Left ventricle myocardium inferior (tissue), 1 donor: ENCODE results near the gene LIPF. TPM values are rescaled to one million over a fixed set of nuclear protein-coding genes. Genes with fewer than 3 reads are reported as not detected.
"Not testable (repeated sequence)": the region's sequence is repeated elsewhere in the genome, so short reads cannot be mapped to it uniquely, and the experiment has no call there.

Experiments
- DNase-seq: peaks from one replicate; pipeline ENCODE4 v3.0.0-alpha.2; 2020
- H3K27ac ChIP-seq: fragments of 200-600 bp; replicated peaks from 2 replicates; pipeline ENCODE4 v1.8.0; 2021
- H3K27me3 ChIP-seq: fragments of 200-600 bp; 2 replicates; pipeline ENCODE4 v1.8.0; 2021; ENCODE audit warnings: low read depth
- H3K36me3 ChIP-seq: fragments of 200-600 bp; 2 replicates; pipeline ENCODE4 v1.8.0; 2021
- H3K4me1 ChIP-seq: fragments of 200-600 bp; 2 replicates; pipeline ENCODE4 v1.8.0; 2021
- H3K4me3 ChIP-seq: fragments of 200-600 bp; 2 replicates; pipeline ENCODE4 v1.8.0; 2021; ENCODE audit warnings: mild to moderate bottlenecking, moderate library complexity
- H3K9me3 ChIP-seq: fragments of 200-600 bp; replicated peaks from 2 replicates; pipeline ENCODE4 v1.8.0; 2021
- intact Hi-C: fragments of 100-400 bp; cut with micrococcal nuclease; formaldehyde crosslinking; loops from one replicate; pipeline ENCODE4 v1.11.0; 2022
- total RNA-seq: library from RNA; stranded (reverse); fragmentation: NEBNext Ultra II Directional; extraction: Animal tissue kit (Norgen Biotek cat#: 25700); gene quantifications from one replicate; pipeline ENCODE4 v1.2.1, GENCODE V29; 2021
- TF ChIP-seq, protein P1 (sequence below): fragments of 200-600 bp; IDR thresholded peaks from 2 replicates; pipeline ENCODE4 v1.8.0; 2021; ENCODE audit warnings: antibody characterized with exemption, mild to moderate bottlenecking, borderline replicate concordance
- donor health status: DM: no; HTN: yes; CAD: no; lungs with severe emphysema.

The LIPF gene
- total RNA-seq, 1 donor from 2014 or later: not detected

DNA sequence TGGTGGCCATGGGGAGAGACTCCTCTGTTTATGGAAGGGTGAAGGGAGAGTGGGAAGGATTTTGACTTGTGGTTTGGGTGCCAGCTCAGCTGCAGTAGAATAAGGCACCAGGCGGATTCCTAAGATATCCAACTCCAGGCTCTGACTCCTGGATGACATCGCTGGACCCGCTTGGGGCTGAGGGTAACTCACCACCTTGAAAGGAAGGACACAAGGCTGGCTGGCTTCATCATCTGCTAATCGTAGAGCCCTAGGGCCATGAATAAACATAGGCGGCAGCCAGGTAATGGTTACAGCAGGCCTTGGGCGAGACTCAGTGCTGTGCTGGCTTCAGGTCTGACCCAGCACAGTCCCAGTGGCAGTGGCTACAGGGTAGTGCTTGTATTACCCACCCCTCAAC, 25.1 kb downstream of the LIPF start:
- intact Hi-C loops: no loop called here
- H3K4me1 ChIP-seq: no peaks in the 10 kb centered on the region
- no peak overlapping the region for H3K27ac ChIP-seq
- DNase-seq: no peak
- no peaks in the 10 kb centered on the region for H3K36me3 ChIP-seq
- TF ChIP-seq, protein P1, sequence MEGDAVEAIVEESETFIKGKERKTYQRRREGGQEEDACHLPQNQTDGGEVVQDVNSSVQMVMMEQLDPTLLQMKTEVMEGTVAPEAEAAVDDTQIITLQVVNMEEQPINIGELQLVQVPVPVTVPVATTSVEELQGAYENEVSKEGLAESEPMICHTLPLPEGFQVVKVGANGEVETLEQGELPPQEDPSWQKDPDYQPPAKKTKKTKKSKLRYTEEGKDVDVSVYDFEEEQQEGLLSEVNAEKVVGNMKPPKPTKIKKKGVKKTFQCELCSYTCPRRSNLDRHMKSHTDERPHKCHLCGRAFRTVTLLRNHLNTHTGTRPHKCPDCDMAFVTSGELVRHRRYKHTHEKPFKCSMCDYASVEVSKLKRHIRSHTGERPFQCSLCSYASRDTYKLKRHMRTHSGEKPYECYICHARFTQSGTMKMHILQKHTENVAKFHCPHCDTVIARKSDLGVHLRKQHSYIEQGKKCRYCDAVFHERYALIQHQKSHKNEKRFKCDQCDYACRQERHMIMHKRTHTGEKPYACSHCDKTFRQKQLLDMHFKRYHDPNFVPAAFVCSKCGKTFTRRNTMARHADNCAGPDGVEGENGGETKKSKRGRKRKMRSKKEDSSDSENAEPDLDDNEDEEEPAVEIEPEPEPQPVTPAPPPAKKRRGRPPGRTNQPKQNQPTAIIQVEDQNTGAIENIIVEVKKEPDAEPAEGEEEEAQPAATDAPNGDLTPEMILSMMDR: no peak
- no peak overlapping the region for H3K4me3 ChIP-seq
- no peaks in the 10 kb centered on the region for H3K27me3 ChIP-seq
- peaks cover 7% of the 10 kb centered on the region for H3K9me3 ChIP-seq

DNA sequence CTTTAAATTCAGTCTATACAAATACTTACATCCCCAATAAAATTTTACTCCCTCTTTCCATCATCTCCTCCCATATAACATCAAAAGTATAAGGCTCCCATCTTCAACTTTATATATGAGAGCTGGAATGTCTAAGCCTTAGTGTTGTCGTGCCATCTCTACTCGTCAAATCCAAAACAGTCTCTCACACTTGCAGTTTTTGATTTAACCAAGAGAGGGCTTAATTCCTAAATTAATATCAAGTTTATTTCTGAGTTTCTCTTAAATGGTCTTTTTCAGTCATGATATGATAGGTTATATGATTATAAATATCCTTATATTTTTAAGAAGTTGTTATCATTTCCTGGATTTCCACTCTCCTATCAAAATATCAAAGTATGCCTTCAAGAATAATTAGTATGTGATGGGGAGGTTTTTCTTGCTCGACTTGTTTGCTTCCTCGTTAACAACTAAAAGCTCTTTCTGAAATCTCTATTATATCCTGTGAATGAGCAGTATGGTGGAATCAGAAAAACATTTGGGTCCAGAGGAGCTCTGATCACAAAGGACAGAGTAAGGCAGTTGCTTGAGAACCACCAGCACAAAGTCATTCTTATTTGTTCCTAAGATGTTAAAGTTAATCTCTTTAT, 29.3 kb downstream of the LIPF start:
- Histone ChIP-seq H3K4me1 (no peaks in the 10 kb centered on the region), H3K27ac (no peak overlapping the region), H3K36me3 (no peaks in the 10 kb centered on the region), H3K9me3 (peaks cover 7% of the 10 kb centered on the region), H3K4me3 (no peak overlapping the region), H3K27me3 (peaks cover 13% of the 10 kb centered on the region)
- DNase-seq: no peak
- intact Hi-C loops: no loop called here
- TF ChIP-seq, protein P1: no peak

DNA sequence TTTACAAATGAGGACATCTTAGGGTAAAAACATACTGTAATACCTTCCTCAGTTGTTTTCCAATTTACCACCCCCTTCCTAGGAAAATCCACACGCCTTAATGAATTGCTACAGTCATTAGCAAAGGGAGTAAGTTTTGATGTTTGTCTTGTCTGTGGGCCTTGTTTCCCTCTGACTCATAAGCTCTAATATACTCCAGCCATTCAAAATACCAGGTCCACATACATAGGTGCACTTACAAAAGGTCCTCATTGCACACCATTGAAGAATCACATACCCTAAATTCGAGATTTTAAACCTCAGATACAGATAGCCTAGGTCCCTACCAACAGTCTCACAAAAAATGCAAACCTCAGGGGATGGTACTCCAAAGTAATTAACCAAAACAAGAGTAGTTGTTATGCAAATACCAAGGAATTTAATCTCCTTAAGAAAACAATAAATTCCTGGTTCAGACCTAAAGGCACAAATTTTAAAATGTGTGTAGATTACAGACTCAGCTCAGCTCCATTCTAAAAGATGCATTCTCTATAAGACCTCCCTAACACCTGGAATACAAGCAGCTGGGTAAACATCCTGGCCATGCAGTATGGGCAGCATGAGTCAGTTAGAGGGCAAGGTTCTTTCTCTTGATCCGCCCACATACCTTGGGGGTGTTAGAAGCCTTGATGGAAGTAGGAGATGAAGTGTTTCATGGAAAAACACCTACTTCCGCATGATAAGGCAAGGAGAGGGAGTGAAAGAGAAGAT, 38.8 kb downstream of the LIPF start:
- H3K27me3 ChIP-seq: no peaks in the 10 kb centered on the region
- intact Hi-C loops: no loop called here
- no peak for DNase-seq
- H3K4me3 ChIP-seq: no peak overlapping the region
- TF ChIP-seq, protein P1: no peak
- no peaks in the 10 kb centered on the region for H3K9me3 ChIP-seq
- H3K4me1 ChIP-seq: no peaks in the 10 kb centered on the region
- H3K36me3 ChIP-seq: no peaks in the 10 kb centered on the region
- no peak overlapping the region for H3K27ac ChIP-seq

DNA sequence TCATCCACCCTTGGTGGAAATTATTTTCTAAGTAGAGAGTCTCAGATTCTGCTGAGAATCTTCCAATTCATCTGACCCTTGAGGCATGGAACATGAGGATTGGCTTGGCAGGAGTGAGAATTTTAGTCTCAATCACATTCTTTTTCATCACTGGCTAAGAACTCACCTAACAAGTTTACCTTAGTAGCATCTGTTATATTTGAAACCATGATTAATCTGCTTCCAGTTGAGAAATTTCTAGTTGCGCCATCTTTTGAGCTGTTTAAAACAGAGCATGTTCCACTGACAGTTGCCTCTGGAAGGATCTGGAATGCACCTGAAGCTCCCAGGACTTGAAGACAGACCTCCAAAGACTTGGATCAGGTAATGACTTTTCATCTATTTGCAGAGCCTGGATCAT, 41.7 kb downstream of the LIPF start, which contains the start of gene LIPK:
LIPK (plus strand) TSS at position 292 of the 400 bp plus-strand sequence. CDS start 18,295 bp downstream, outside the sequence.
- no peaks in the 10 kb centered on the region for H3K9me3 ChIP-seq
- intact Hi-C loops: no loop called here

DNA sequence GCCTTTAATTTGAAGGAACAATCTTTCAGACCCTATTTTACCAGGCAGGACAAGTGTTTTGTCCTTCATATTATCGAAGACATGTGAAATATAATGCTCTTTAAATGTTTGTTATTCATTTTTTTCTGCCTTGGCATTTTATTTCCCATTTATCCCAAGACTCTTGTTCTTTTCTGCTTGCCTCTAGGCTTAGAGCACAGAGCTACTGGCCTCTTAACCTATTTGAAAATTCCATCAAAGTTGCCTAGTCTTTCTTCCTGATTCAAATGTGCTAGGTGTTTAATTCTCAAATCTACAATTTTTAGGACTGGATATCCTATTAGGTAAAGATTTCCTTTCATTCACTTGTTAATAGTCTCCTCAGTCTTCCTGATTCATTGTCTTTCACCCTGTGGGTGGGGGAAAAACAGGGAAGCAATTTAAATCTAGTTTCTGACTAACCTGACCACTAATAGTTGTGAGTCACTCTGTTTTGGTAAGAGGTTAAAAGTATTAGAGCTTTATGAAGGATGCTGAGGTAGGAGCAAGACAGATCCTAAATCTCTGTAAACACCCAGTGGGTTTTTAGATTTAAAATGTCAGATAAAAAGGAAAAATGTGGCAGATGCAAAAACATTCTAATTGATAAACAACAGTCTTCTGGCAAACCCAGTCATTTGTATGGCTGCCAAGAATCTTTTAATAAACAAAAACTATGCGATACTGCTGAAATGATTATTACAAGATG, 43.4 kb downstream of the LIPF start:
- Histone ChIP-seq H3K4me3 (no peak overlapping the region), H3K27me3 (no peaks in the 10 kb centered on the region), H3K4me1 (no peaks in the 10 kb centered on the region), H3K27ac (no peak overlapping the region), H3K9me3 (no peaks in the 10 kb centered on the region), H3K36me3 (no peaks in the 10 kb centered on the region)
- TF ChIP-seq, protein P1: no peak
- no peak for DNase-seq
- intact Hi-C loops: no loop called here

More for the DNA sequence above, 41.7 kb downstream of the LIPF start, which contains the start of gene LIPK:
- no peak within 1 kb of the TSS for H3K27ac ChIP-seq
- DNase-seq: no peak
- no peaks in the 10 kb centered on the region for H3K36me3 ChIP-seq
- TF ChIP-seq, protein P1: no peak
- H3K27me3 ChIP-seq: no peaks in the 10 kb centered on the region
- H3K4me1 ChIP-seq: no peaks in the 10 kb centered on the region
- no peak within 1 kb of the TSS for H3K4me3 ChIP-seq

DNA sequence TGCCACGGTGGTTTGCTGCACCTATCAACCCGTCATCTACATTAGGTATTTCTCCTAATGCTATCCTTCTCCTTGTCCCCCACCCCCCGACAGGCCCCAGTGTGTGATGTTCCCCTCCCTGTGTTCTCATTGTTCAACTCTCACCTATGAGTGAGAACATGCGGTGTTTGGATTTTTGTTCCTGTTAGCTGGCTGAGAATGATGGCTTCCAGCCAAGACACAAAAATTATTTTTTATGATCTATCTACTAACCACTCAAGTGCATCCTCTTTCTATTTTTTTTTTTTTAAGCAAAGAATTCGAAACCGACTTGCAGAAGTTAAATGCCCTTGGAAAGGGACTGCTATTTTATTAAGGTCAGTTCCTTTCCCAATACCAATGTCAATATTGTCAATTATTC, 45.1 kb downstream of the LIPF start:
- H3K27ac ChIP-seq, H3K36me3 ChIP-seq, intact Hi-C loops, H3K4me3 ChIP-seq, DNase-seq, H3K4me1 ChIP-seq, H3K27me3 ChIP-seq, H3K9me3 ChIP-seq: not testable (repeated sequence)
